Liver (tissue), 9 donors: ENCODE data around the gene POLL. TPM values are rescaled to one million over a fixed set of nuclear protein-coding genes. Genes with fewer than 3 reads are reported as not detected.

ENCODE experiments used
- DNase-seq: peaks from one replicate; pipeline ENCODE4 v3.0.0-alpha.2; 2017; ENCODE audit warnings: low spot score
- H3K27ac ChIP-seq, 2 donors: one replicate each; pipeline ENCODE4 v1.7.0; 2013; ENCODE audit warnings: inconsistent platforms in 2 of 2, low read length in 2 of 2, control low read depth in 1 of 2, low read depth in 1 of 2, mild to moderate bottlenecking in 1 of 2
- H3K27me3 ChIP-seq, 4 donors: one replicate each; pipeline versions ENCODE4 v1.6.1 to v1.7.0; 2013; ENCODE audit warnings: low read length in 3 of 4, inconsistent platforms in 1 of 4, mild to moderate bottlenecking in 1 of 4, moderate library complexity in 1 of 4; ENCODE audit not compliant: control insufficient read depth in 4 of 4, insufficient read depth in 4 of 4
- H3K36me3 ChIP-seq, 4 donors: one replicate each; pipeline versions ENCODE4 v1.6.1 to v1.7.0; 2013; ENCODE audit warnings: low read length in 3 of 4, mild to moderate bottlenecking in 3 of 4, low read depth in 1 of 4, moderate library complexity in 1 of 4; ENCODE audit not compliant: control insufficient read depth in 4 of 4, insufficient read depth in 3 of 4
- H3K4me1 ChIP-seq, 4 donors: one replicate each; pipeline versions ENCODE4 v1.6.1 to v1.7.0; 2013; ENCODE audit warnings: low read length in 3 of 4, mild to moderate bottlenecking in 3 of 4, moderate library complexity in 1 of 4; ENCODE audit not compliant: control insufficient read depth in 4 of 4, insufficient read depth in 4 of 4
- H3K4me3 ChIP-seq, 3 donors: one replicate each; pipeline versions ENCODE4 v1.6.1 to v1.7.0; 2013; ENCODE audit warnings: low read length in 3 of 3, control low read depth in 1 of 3, low read depth in 1 of 3, mild to moderate bottlenecking in 1 of 3
- H3K9ac ChIP-seq, 2 donors: one replicate each; pipeline ENCODE4 v1.7.0; 2013; ENCODE audit warnings: low read length in 2 of 2, mild to moderate bottlenecking in 2 of 2, moderate library complexity in 2 of 2, control low read depth in 1 of 2, low read depth in 1 of 2
- H3K9me3 ChIP-seq, 4 donors: one replicate each; pipeline versions ENCODE4 v1.6.1 to v1.7.0; 2013; ENCODE audit warnings: low read length in 3 of 4; ENCODE audit not compliant: control insufficient read depth in 4 of 4
- FOXA1 ChIP-seq: IDR thresholded peaks from 2 replicates; pipeline ENCODE4 v1.6.1; 2016; ENCODE audit warnings: antibody characterized with exemption
- GABPA ChIP-seq, 2 donors: IDR thresholded peaks in 1 of 2; conservative IDR thresholded peaks in 1 of 2; 2 replicates each; pipeline ENCODE4 v1.6.1; 2016; ENCODE audit warnings: antibody characterized with exemption in 2 of 2, mild to moderate bottlenecking in 1 of 2, moderate library complexity in 1 of 2
- HNF4G ChIP-seq: IDR thresholded peaks from 2 replicates; pipeline ENCODE4 v1.6.1; 2016; ENCODE audit warnings: antibody characterized with exemption
- JUND ChIP-seq, 2 donors: IDR thresholded peaks; 2 replicates each; pipeline ENCODE4 v1.6.1; 2016; ENCODE audit warnings: antibody characterized with exemption in 2 of 2
- NR2F2 ChIP-seq: IDR thresholded peaks from 2 replicates; pipeline ENCODE4 v1.6.1; 2016; ENCODE audit warnings: antibody characterized with exemption
- RAD21 ChIP-seq, 2 donors: IDR thresholded peaks; 2 replicates each; pipeline ENCODE4 v1.6.1; 2016; ENCODE audit warnings: antibody characterized with exemption in 2 of 2, mild to moderate bottlenecking in 2 of 2
- RXRA ChIP-seq, 2 donors: IDR thresholded peaks; 2 replicates each; pipeline ENCODE4 v1.6.1; 2017 to 2018; ENCODE audit warnings: antibody characterized with exemption in 2 of 2, mild to moderate bottlenecking in 1 of 2
- SP1 ChIP-seq: IDR thresholded peaks from 2 replicates; pipeline ENCODE4 v1.6.1; 2018; ENCODE audit warnings: antibody characterized with exemption, mild to moderate bottlenecking
- WGBS: extraction: QIAGEN DNeasy Blood & Tissue Kit; methylation state at CpG from one replicate; pipeline ENCODE4 v1.1.7; 2013; 5-methylcytosine and 5-hydroxymethylcytosine counted together
- polyA plus RNA-seq, 2 donors: library from polyadenylated mRNA; stranded (reverse) in 1 of 2; unstranded in 1 of 2; fragments of 200-250 nt in 1 of 2; fragments of >200 nt in 1 of 2; fragmentation: Nextera tagmentation in 1 of 2; extraction: Ambion mirVana in 1 of 2; gene quantifications; one replicate each; pipeline versions ENCODE4 v1.2.1 to v1.2.3, GENCODE V29; 2013 to 2015
- total RNA-seq, 2 donors: library from RNA; depleted of rRNA; stranded (reverse); fragments of >200 nt; gene quantifications; one replicate each; pipeline ENCODE4 v1.2.3, GENCODE V29; 2014
- TF ChIP-seq, protein P1 (sequence below): IDR thresholded peaks from 2 replicates; pipeline ENCODE4 v1.6.1; 2016; ENCODE audit warnings: antibody characterized with exemption
- TF ChIP-seq, protein P2 (sequence below): IDR thresholded peaks from 2 replicates; pipeline ENCODE4 v1.6.1; 2016; ENCODE audit warnings: antibody characterized with exemption, mild to moderate bottlenecking
- TF ChIP-seq, protein P3 (sequence below): IDR thresholded peaks from 2 replicates; pipeline ENCODE4 v1.6.1; 2016; ENCODE audit warnings: antibody characterized with exemption
- TF ChIP-seq, protein P4 (sequence below): fragments of 150-350 bp; IDR thresholded peaks from 2 replicates; pipeline ENCODE4 v1.5.1; 2017; ENCODE audit warnings: improper control_type of control experiment, low read depth, low read length; ENCODE audit not compliant: missing input control
- TF ChIP-seq, protein P5 (sequence below): IDR thresholded peaks from 2 replicates; pipeline ENCODE4 v1.6.1; 2016; ENCODE audit warnings: antibody characterized with exemption
- donor health status: healthy.
- donor health status: healthy.
- donor health status: healthy.
- donor health status: healthy.
- donor health status: healthy.

Gene POLL
- total and polyA plus RNA-seq, 4 donors: 8.8 to 13.0 (median 10.3) TPM

DNA sequence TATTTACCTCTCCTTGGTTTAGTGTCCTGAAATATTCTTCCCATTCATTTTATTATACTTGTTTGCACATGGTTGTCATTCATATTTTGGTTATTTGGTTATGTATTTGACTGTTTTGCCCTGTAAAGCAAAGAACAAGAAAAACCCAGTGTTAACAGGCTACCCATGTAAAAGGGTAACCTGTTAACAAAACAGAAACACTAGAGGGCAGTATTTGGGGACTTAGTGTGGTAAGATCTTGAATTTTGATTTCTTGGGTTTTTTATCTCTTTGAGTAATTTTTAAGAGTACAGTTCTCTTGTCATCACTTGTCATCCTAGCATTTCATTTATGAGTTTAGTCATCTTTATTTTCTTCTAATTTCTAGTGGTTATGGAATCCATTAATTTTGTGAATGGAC is 51.3 kb downstream of the POLL start:
- Histone ChIP-seq H3K9ac (no peak overlapping the region), H3K9me3 (no peaks in the 10 kb centered on the region), H3K4me3 (no peak overlapping the region), H3K27ac (no peak overlapping the region), H3K27me3 (no peaks in the 10 kb centered on the region), H3K4me1 (no peaks in the 10 kb centered on the region), H3K36me3 (peaks cover 1 to 20% (median 13%) of the 10 kb centered on the region in 4 donors)
- no peak for DNase-seq
- peak; percentile 31 to 52 for TF ChIP-seq RAD21 (IDR thresholded peaks at IDR 0.05)
- TF ChIP-seq JUND (IDR thresholded peaks at IDR 0.05): no peak
- TF ChIP-seq HNF4G: no peak
- no peak for TF ChIP-seq SP1
- TF ChIP-seq NR2F2: no peak

DNA sequence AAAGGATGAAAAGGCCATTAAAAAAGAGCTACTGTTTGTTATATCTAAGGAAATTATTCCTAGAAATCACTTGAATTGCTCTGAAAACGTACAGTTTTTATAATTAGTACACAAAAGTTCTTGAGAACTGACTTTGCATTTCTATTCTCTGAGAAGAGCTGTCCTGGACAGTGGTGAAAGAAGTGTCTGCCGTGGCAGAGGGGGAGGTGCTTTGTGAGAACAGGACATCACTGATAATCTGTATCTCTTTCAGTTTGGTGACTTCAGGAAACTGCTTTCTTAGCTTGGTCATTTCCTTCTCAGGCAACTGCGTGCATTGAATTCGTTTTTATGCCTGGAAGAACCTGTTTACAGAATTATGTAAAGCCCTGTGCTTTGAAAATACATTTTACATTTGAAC is 52.1 kb downstream of the POLL start:
- WGBS: 70% methylated on average over 4 of the region's 4 CpGs
- DNase-seq: no peak
- no peak for TF ChIP-seq RXRA (IDR thresholded peaks at IDR 0.05)
- no peak for TF ChIP-seq FOXA1
- TF ChIP-seq, protein P1, sequence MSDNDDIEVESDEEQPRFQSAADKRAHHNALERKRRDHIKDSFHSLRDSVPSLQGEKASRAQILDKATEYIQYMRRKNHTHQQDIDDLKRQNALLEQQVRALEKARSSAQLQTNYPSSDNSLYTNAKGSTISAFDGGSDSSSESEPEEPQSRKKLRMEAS: no peak
- TF ChIP-seq GABPA (IDR thresholded peaks at IDR 0.05 in 1 of 2, conservative IDR thresholded peaks at IDR 0.05 in 1 of 2): no peak
- TF ChIP-seq, protein P2, sequence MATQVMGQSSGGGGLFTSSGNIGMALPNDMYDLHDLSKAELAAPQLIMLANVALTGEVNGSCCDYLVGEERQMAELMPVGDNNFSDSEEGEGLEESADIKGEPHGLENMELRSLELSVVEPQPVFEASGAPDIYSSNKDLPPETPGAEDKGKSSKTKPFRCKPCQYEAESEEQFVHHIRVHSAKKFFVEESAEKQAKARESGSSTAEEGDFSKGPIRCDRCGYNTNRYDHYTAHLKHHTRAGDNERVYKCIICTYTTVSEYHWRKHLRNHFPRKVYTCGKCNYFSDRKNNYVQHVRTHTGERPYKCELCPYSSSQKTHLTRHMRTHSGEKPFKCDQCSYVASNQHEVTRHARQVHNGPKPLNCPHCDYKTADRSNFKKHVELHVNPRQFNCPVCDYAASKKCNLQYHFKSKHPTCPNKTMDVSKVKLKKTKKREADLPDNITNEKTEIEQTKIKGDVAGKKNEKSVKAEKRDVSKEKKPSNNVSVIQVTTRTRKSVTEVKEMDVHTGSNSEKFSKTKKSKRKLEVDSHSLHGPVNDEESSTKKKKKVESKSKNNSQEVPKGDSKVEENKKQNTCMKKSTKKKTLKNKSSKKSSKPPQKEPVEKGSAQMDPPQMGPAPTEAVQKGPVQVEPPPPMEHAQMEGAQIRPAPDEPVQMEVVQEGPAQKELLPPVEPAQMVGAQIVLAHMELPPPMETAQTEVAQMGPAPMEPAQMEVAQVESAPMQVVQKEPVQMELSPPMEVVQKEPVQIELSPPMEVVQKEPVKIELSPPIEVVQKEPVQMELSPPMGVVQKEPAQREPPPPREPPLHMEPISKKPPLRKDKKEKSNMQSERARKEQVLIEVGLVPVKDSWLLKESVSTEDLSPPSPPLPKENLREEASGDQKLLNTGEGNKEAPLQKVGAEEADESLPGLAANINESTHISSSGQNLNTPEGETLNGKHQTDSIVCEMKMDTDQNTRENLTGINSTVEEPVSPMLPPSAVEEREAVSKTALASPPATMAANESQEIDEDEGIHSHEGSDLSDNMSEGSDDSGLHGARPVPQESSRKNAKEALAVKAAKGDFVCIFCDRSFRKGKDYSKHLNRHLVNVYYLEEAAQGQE: no peak
- no peak for TF ChIP-seq SP1
- TF ChIP-seq, protein P3, sequence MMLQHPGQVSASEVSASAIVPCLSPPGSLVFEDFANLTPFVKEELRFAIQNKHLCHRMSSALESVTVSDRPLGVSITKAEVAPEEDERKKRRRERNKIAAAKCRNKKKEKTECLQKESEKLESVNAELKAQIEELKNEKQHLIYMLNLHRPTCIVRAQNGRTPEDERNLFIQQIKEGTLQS: no peak
- no peak for TF ChIP-seq RAD21 (IDR thresholded peaks at IDR 0.05)
- TF ChIP-seq, protein P4, sequence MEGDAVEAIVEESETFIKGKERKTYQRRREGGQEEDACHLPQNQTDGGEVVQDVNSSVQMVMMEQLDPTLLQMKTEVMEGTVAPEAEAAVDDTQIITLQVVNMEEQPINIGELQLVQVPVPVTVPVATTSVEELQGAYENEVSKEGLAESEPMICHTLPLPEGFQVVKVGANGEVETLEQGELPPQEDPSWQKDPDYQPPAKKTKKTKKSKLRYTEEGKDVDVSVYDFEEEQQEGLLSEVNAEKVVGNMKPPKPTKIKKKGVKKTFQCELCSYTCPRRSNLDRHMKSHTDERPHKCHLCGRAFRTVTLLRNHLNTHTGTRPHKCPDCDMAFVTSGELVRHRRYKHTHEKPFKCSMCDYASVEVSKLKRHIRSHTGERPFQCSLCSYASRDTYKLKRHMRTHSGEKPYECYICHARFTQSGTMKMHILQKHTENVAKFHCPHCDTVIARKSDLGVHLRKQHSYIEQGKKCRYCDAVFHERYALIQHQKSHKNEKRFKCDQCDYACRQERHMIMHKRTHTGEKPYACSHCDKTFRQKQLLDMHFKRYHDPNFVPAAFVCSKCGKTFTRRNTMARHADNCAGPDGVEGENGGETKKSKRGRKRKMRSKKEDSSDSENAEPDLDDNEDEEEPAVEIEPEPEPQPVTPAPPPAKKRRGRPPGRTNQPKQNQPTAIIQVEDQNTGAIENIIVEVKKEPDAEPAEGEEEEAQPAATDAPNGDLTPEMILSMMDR: no peak
- TF ChIP-seq, protein P5, sequence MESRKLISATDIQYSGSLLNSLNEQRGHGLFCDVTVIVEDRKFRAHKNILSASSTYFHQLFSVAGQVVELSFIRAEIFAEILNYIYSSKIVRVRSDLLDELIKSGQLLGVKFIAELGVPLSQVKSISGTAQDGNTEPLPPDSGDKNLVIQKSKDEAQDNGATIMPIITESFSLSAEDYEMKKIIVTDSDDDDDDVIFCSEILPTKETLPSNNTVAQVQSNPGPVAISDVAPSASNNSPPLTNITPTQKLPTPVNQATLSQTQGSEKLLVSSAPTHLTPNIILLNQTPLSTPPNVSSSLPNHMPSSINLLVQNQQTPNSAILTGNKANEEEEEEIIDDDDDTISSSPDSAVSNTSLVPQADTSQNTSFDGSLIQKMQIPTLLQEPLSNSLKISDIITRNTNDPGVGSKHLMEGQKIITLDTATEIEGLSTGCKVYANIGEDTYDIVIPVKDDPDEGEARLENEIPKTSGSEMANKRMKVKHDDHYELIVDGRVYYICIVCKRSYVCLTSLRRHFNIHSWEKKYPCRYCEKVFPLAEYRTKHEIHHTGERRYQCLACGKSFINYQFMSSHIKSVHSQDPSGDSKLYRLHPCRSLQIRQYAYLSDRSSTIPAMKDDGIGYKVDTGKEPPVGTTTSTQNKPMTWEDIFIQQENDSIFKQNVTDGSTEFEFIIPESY: no peak
- TF ChIP-seq JUND (IDR thresholded peaks at IDR 0.05): no peak
- no peaks in the 10 kb centered on the region for H3K9me3 ChIP-seq
- no peak overlapping the region for H3K4me3 ChIP-seq
- H3K9ac ChIP-seq: no peak overlapping the region
- peaks cover 1 to 20% (median 13%) of the 10 kb centered on the region in 4 donors for H3K36me3 ChIP-seq
- no peaks in the 10 kb centered on the region for H3K27me3 ChIP-seq
- no peaks in the 10 kb centered on the region for H3K4me1 ChIP-seq
- no peak overlapping the region for H3K27ac ChIP-seq
